Stimulated activated CD8-positive, alpha-beta memory T cell treated with anti-CD3 and anti-CD28 coated beads, Interleukin-4, amount 100 ng/mL, for 48 hours (primary cell): ENCODE results near the gene AAMP.

ENCODE experiments used
- DNase-seq: peaks from one replicate; pipeline ENCODE4 v3.0.0-alpha.2; 2020

Gene AAMP

DNA sequence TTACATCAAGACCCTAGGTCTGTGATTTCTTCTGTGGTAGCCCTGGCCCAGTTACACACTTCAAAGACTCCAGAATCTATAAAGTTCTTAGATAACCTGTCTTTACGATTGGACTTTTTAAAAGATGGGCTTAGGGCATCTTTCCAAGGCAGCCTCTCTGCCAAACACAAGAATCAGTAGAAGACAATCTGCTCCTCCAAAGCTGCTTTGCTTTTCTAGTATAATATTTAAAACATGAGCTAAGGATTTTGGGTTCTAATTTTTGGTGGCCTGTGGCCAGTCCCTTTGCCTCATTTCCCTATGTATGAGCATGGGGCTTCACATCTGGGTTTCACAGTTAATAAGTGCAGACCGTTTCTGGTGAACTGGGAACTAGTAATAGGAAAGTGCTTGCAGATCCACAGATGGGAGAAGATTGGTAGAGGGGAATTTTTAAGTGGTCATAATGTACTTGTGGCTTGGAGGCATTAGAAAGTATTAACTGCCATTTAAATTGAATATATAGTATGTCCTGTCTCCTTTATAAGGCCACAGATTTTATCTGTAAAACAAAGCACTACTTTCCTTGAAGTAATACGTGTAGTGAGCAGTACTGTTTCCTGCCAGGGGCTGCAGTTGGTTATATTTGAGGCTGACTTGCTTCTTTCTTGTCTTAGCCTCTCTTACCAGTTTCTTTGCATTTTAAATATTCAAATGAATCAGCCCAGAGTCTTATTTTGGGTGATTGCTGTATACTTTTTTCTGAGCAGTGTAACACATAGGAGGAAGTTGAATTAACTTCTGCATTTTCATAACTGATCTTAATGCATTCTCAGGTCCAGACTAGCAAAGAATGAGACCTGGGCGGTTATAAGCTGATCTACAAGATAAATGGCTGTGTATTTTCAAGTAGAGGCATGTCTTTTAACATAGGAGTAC is 51.4 kb downstream of the AAMP start:
- DNase-seq = no peak

DNA sequence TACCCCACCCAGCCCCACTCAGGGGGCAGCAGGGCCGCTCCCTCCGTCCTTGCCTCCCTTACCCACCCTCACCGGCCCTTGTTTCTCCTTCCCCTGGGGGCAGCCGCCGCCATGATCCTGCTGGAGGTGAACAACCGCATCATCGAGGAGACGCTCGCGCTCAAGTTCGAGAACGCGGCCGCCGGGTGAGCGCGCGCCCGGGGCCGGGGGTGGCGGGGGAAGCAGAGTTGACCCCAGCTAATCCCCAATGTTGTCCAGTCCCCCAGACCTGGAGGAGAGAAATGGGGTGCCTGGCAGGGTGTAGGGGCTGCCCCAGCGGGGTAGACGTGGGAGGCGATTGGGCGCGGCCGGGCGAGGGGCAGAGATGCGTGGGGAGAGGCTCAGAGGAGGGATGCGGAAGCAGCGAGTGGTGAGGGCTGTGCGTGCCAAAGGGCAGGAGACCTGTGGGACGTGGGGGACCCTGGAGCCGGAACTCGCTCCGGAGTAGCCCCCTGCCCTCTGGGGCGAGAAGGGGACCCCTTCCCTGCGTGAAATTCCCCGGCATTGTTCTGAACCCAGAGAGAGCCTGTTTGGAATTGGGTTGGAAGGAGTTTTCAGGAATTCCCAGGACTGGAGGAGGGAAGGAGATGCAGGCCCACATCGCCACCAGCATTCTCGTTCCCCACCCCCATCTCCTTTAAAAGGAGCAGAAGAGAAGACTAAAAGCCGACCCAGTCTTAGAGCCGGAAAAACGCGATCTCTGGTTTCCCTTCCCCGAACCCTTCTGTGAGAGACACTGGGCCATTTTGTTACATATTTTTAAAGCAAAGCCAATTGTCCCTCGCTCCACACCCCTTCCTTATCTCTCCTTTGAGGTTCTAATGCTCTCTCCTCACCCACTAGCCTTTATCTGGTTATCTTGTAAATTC is 52.3 kb downstream of the AAMP start:
- DNase-seq = peak; percentile 83

DNA sequence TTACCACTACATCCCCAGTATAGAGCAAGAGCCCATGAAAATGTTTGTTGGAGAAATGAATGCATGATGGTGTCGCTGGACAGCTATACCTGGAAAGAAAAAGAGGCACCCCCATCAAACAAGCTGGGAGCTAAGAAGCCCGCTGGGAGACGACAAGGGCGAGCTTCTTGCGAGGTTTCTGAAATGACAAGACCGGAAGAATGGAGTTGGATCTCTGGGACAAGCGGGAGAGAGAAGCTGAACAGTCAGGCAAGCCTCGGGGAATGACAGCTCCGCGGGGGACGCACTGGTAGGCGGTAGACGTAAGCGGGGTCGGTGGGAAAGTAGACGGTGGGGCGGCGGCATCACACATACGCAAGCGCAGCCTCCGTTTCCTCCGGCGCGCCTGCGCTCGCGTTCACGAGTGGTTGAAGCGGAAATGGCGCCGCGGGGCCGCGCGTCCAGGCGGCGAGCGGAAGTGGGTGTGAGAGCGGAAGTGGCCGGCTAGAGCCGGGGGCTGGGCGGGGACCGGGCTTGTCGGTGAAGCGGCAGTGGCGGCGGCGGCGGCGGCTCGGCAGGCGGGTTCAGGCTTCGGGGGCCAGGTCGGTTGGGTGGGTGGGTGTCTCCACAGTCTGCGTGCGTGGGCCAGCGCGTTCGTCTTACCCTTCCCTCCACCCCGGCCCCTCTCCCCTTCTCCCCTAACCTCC is 53.1 kb downstream of the AAMP start, which contains the start of gene ARPC2:
Gene ARPC2 (plus strand): TSS at position 516 of the 686 bp plus-strand sequence. CDS start 282 bp downstream, outside the sequence.
- DNase-seq = peak; percentile 97

DNA sequence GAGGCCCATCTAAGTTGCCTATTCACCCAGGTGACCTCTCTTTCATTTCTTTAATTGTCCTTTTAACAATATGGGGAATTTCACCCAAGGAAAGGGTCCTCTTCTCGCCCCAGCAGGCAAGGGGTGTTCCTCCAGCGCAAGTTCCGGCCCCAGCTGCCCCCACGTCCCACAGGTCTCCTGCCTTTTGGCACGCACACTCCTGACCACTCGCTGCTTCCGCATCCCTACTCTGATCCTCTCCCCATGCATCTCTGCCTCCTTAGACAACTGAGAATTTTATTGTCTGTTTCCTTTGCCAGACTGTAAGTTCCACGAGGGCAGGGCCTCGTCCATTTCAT is 53.6 kb downstream of the AAMP start:
- no peak for DNase-seq
